ENCODE measurements around the gene OTOG. TPM values are rescaled to one million over a fixed set of nuclear protein-coding genes. Genes with fewer than 3 reads are reported as not detected.

Gene OTOG
- total and polyA plus RNA-seq, 2 donors (not counting 3 experiments of a cell fraction or from before 2014, with no cell fraction given): not detected

DNA sequence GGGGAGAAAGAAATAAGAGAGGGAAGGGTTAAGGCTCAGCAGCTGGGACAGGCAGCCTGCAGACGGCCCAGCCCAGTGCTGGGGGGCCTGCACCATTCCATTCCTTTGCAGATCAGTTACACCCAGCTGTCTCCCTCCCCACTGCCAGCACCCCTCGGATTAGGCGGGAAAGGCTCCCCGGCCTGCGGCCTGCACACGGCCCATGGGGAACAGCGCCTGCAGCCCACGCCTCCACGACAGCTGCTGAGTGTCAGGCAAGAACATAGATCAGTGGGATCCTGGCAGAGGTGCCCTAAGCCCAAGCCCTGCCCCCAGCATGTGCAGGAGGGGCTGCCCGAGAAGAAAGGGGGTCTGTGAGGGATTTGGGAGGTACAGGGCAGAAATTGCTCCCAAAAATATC is 106.6 kb downstream of the OTOG start:
- no peaks in the 10 kb centered on the region for H3K79me2 ChIP-seq (ENCODE audit: control insufficient read depth, insufficient read depth, low read length)
- peaks cover 15% of the 10 kb centered on the region for H3K4me1 ChIP-seq (ENCODE audit: control insufficient read depth, extremely low read depth, insufficient read depth, low read length)
- no peak overlapping the region for H3K4me2 ChIP-seq (ENCODE audit: insufficient read depth, low read length)
- H3K27me3 ChIP-seq (ENCODE audit: control insufficient read depth in 2 of 2, insufficient read depth in 2 of 2, low read length in 2 of 2): peaks cover 0 to 5% of the 10 kb centered on the region in 2 experiments
- FAIRE-seq (no peak), DNase-seq (ENCODE audit: low read depth, low spot score) (no peak)
- no peak overlapping the region for H3K4me3 ChIP-seq (replicated peaks in 1 of 3; ENCODE audit: insufficient read depth in 1 of 3, low read depth in 1 of 3, low read length in 3 of 3)
- no peak overlapping the region for H2AFZ ChIP-seq (ENCODE audit: low read depth, low read length)
- intact Hi-C loops (cut with micrococcal nuclease) (no loop called here), dilution Hi-C loops (cut with MboI; ENCODE audit: extremely low pct_ligation_motif_present, low sequenced_read_pairs) (no loop called here)
- no peak overlapping the region for H3K27ac ChIP-seq (ENCODE audit: insufficient read depth, low read depth, low read length)
- H4K20me1 ChIP-seq (replicated peaks; ENCODE audit: control insufficient read depth, extremely low read depth, insufficient read depth, low read length): no peaks in the 10 kb centered on the region
- BruUV-seq (replicated peaks): no TSS peak
- ChIA-PET POLR2A (no interaction called here), CTCF (interaction anchor here (1.5 kb wide), 1 partner anchor 77 kb away, joined by 5 read pairs; no protein-coding TSS in a partner anchor)
- TF ChIP-seq EZH2 (IDR thresholded peaks at IDR 0.05; ENCODE audit: borderline replicate concordance, low read depth, low read length, severe bottlenecking): no peak
- H3K9ac ChIP-seq (replicated peaks; ENCODE audit: extremely low read depth, insufficient read depth, low read length): no peak overlapping the region
- H3K36me3 ChIP-seq (ENCODE audit: control insufficient read depth in 2 of 2, extremely low read depth in 1 of 2, insufficient read depth in 2 of 2, low read length in 2 of 2): no peaks in the 10 kb centered on the region
- no peaks in the 10 kb centered on the region for H3K9me3 ChIP-seq (replicated peaks; ENCODE audit: control insufficient read depth, insufficient read depth, low read length)
- H3K9me1 ChIP-seq (replicated peaks; ENCODE audit: control insufficient read depth, extremely low read depth, insufficient read depth, low read length): no peaks in the 10 kb centered on the region

DNA sequence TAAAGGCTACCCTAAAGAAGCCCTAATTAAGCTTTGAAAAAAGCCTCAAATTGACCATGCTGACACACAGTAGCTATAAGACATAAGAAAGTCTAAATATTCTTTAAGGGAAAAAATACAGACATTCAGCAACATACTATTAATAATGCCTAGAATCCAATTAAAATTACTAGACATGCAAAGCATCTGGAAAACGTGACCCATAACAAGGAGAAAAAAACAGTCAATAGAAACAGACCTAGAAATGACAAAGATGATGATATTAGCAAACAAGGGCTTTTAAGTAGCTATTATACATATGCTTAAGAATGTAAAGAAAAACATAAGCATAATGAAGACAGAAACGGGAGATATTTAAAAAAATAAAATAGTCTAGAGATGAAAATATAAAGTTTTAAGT is 108.6 kb downstream of the OTOG start:
- no peak for DNase-seq (ENCODE audit: low read depth, low spot score)
- TF ChIP-seq, protein P1, sequence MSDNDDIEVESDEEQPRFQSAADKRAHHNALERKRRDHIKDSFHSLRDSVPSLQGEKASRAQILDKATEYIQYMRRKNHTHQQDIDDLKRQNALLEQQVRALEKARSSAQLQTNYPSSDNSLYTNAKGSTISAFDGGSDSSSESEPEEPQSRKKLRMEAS (IDR thresholded peaks at IDR 0.05; ENCODE audit: insufficient read depth, insufficient read length): no peak
- TF ChIP-seq MYC (IDR thresholded peaks at IDR 0.05; ENCODE audit: low read depth, low read length): no peak
- TF ChIP-seq JUN (IDR thresholded peaks at IDR 0.05; ENCODE audit: borderline replicate concordance, insufficient read depth, insufficient read length, low read depth): no peak
- no peak for TF ChIP-seq FOS (IDR thresholded peaks at IDR 0.05; ENCODE audit: borderline replicate concordance, insufficient read depth, low read length)
- TF ChIP-seq POLR2A (IDR thresholded peaks at IDR 0.05; ENCODE audit: low read depth, low read length): no peak
- TF ChIP-seq POLR2AphosphoS5 (IDR thresholded peaks at IDR 0.05; ENCODE audit: insufficient read depth, low read depth, low read length): no peak
- TF ChIP-seq GATA2 (IDR thresholded peaks at IDR 0.05; ENCODE audit: insufficient read depth, insufficient read length, low read depth, low read length): no peak
- TF ChIP-seq, protein P2, sequence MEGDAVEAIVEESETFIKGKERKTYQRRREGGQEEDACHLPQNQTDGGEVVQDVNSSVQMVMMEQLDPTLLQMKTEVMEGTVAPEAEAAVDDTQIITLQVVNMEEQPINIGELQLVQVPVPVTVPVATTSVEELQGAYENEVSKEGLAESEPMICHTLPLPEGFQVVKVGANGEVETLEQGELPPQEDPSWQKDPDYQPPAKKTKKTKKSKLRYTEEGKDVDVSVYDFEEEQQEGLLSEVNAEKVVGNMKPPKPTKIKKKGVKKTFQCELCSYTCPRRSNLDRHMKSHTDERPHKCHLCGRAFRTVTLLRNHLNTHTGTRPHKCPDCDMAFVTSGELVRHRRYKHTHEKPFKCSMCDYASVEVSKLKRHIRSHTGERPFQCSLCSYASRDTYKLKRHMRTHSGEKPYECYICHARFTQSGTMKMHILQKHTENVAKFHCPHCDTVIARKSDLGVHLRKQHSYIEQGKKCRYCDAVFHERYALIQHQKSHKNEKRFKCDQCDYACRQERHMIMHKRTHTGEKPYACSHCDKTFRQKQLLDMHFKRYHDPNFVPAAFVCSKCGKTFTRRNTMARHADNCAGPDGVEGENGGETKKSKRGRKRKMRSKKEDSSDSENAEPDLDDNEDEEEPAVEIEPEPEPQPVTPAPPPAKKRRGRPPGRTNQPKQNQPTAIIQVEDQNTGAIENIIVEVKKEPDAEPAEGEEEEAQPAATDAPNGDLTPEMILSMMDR (IDR thresholded peaks at IDR 0.05; ENCODE audit: extremely low read depth in 1 of 2, insufficient read depth in 1 of 2, low read depth in 1 of 2, low read length in 2 of 2): no peak
- TF ChIP-seq EZH2 (IDR thresholded peaks at IDR 0.05; ENCODE audit: borderline replicate concordance, low read depth, low read length, severe bottlenecking): no peak
- BruUV-seq (replicated peaks): no TSS peak
- ChIA-PET CTCF (interaction anchor here (1.5 kb wide), 1 partner anchor 15 kb away, joined by 3 read pairs; no protein-coding TSS in a partner anchor), POLR2A (no interaction called here)
- H3K36me3 ChIP-seq (ENCODE audit: control insufficient read depth in 2 of 2, extremely low read depth in 1 of 2, insufficient read depth in 2 of 2, low read length in 2 of 2): no peaks in the 10 kb centered on the region
- no peaks in the 10 kb centered on the region for H3K79me2 ChIP-seq (ENCODE audit: control insufficient read depth, insufficient read depth, low read length)
- no peak overlapping the region for H3K4me2 ChIP-seq (ENCODE audit: insufficient read depth, low read length)
- H2AFZ ChIP-seq (ENCODE audit: low read depth, low read length): no peak overlapping the region
- H3K9me3 ChIP-seq (replicated peaks; ENCODE audit: control insufficient read depth, insufficient read depth, low read length): no peaks in the 10 kb centered on the region
- no peak overlapping the region for H3K9ac ChIP-seq (replicated peaks; ENCODE audit: extremely low read depth, insufficient read depth, low read length)
- no peak overlapping the region for H3K27ac ChIP-seq (ENCODE audit: insufficient read depth, low read depth, low read length)
- H4K20me1 ChIP-seq (replicated peaks; ENCODE audit: control insufficient read depth, extremely low read depth, insufficient read depth, low read length): no peaks in the 10 kb centered on the region
- no peaks in the 10 kb centered on the region for H3K9me1 ChIP-seq (replicated peaks; ENCODE audit: control insufficient read depth, extremely low read depth, insufficient read depth, low read length)
- dilution Hi-C loops (cut with MboI; ENCODE audit: extremely low pct_ligation_motif_present, low sequenced_read_pairs) (no loop called here), intact Hi-C loops (cut with micrococcal nuclease) (no loop called here)
- peaks cover 1% of the 10 kb centered on the region for H3K4me1 ChIP-seq (ENCODE audit: control insufficient read depth, extremely low read depth, insufficient read depth, low read length)
- no peak for FAIRE-seq
- peaks cover 0 to 8% of the 10 kb centered on the region in 2 experiments for H3K27me3 ChIP-seq (ENCODE audit: control insufficient read depth in 2 of 2, insufficient read depth in 2 of 2, low read length in 2 of 2)
- no peak overlapping the region for H3K4me3 ChIP-seq (replicated peaks in 1 of 3; ENCODE audit: insufficient read depth in 1 of 3, low read depth in 1 of 3, low read length in 3 of 3)

Data from endothelial cell of umbilical vein (primary cell).